ENCODE measurements around the gene SLC2A5.

The SLC2A5 gene

DNA sequence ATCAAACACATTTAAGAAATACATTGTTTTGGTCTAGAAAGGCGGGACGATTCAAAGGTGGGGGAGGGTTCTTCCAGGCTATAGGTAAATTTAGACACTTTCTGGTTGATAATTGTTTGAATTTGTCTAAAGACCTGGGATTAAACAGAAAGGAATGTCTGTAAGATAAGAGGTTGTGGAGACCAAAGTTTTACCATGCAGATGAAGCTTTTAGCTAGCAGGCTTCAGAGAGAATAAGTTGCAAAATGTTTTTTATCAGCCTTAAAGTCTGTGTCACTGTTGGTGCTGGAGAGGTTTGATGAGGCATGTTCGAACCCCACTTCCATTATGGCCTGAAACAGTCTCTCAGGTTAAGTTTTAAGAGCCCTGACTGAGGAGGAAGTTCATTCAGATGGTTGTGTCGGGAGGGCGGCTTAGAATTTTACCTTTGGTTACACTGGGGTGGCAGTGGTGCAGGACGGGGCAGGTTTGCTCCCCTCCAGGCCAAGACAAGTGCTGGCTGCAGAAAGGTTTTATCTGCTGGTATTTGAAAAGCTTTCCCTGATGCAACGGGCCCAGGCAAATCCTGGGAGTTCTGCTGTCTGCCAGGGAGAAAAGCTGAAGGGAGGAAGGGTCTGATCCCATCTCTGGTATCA is 16.0 kb upstream of the SLC2A5 start:
- peak overlapping the region; percentile 57 for H3K27ac ChIP-seq (replicated peaks)

DNA sequence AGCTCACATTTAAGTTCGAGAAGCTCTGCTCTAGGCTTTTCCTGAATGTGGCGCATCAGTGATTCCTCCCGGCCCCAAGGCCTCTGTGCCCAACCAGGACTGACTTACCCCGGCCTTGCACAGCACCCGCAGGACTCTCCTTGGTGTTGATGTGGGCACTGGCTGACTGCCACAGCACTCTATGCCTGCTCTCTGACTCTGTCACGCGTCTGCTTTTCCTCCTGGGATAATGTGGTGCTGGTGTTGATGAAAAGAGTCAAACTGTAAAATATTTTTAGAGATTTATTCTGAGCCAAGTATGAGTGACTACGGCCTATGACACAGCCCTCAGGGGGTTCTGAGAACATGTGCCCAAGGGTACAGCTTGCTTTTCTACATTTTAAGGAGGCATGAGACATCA is 15.5 kb upstream of the SLC2A5 start:
- Histone ChIP-seq H3K27me3 (ENCODE audit: insufficient read depth, poor library complexity, severe bottlenecking) (no peaks in the 10 kb centered on the region), H3K27ac (replicated peaks) (peak overlapping the region; percentile 57), H3K4me3 (replicated peaks; ENCODE audit: insufficient read depth, low read length) (no peak overlapping the region)
- TF ChIP-seq POLR2AphosphoS5 (IDR thresholded peaks at IDR 0.05; ENCODE audit: low read depth) (no peak), GABPA (IDR thresholded peaks at IDR 0.05; ENCODE audit: low read depth) (no peak), SPI1 (IDR thresholded peaks at IDR 0.05; ENCODE audit: borderline replicate concordance, low read depth) (no peak)
- TF ChIP-seq, protein P1, sequence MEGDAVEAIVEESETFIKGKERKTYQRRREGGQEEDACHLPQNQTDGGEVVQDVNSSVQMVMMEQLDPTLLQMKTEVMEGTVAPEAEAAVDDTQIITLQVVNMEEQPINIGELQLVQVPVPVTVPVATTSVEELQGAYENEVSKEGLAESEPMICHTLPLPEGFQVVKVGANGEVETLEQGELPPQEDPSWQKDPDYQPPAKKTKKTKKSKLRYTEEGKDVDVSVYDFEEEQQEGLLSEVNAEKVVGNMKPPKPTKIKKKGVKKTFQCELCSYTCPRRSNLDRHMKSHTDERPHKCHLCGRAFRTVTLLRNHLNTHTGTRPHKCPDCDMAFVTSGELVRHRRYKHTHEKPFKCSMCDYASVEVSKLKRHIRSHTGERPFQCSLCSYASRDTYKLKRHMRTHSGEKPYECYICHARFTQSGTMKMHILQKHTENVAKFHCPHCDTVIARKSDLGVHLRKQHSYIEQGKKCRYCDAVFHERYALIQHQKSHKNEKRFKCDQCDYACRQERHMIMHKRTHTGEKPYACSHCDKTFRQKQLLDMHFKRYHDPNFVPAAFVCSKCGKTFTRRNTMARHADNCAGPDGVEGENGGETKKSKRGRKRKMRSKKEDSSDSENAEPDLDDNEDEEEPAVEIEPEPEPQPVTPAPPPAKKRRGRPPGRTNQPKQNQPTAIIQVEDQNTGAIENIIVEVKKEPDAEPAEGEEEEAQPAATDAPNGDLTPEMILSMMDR (IDR thresholded peaks at IDR 0.05; ENCODE audit: insufficient read depth, low read length): no peak
- TF ChIP-seq, protein P2, sequence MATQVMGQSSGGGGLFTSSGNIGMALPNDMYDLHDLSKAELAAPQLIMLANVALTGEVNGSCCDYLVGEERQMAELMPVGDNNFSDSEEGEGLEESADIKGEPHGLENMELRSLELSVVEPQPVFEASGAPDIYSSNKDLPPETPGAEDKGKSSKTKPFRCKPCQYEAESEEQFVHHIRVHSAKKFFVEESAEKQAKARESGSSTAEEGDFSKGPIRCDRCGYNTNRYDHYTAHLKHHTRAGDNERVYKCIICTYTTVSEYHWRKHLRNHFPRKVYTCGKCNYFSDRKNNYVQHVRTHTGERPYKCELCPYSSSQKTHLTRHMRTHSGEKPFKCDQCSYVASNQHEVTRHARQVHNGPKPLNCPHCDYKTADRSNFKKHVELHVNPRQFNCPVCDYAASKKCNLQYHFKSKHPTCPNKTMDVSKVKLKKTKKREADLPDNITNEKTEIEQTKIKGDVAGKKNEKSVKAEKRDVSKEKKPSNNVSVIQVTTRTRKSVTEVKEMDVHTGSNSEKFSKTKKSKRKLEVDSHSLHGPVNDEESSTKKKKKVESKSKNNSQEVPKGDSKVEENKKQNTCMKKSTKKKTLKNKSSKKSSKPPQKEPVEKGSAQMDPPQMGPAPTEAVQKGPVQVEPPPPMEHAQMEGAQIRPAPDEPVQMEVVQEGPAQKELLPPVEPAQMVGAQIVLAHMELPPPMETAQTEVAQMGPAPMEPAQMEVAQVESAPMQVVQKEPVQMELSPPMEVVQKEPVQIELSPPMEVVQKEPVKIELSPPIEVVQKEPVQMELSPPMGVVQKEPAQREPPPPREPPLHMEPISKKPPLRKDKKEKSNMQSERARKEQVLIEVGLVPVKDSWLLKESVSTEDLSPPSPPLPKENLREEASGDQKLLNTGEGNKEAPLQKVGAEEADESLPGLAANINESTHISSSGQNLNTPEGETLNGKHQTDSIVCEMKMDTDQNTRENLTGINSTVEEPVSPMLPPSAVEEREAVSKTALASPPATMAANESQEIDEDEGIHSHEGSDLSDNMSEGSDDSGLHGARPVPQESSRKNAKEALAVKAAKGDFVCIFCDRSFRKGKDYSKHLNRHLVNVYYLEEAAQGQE (IDR thresholded peaks at IDR 0.05; ENCODE audit: insufficient replicate concordance, low read depth): no peak
- DNase-seq (ENCODE audit: low read depth in 1 of 2, low spot score in 1 of 2): no peak

More for the DNA sequence above, 16.0 kb upstream of the SLC2A5 start:
- Histone ChIP-seq H3K4me3 (replicated peaks; ENCODE audit: insufficient read depth, low read length) (no peak overlapping the region), H3K27me3 (ENCODE audit: insufficient read depth, poor library complexity, severe bottlenecking) (no peaks in the 10 kb centered on the region)
- TF ChIP-seq, protein P1 (IDR thresholded peaks at IDR 0.05; ENCODE audit: insufficient read depth, low read length): no peak
- TF ChIP-seq, protein P2 (IDR thresholded peaks at IDR 0.05; ENCODE audit: insufficient replicate concordance, low read depth): no peak
- no peak for TF ChIP-seq POLR2AphosphoS5 (IDR thresholded peaks at IDR 0.05; ENCODE audit: low read depth)
- no peak for TF ChIP-seq SPI1 (IDR thresholded peaks at IDR 0.05; ENCODE audit: borderline replicate concordance, low read depth)
- TF ChIP-seq GABPA (IDR thresholded peaks at IDR 0.05; ENCODE audit: low read depth): no peak
- peak in 1 of 2 experiments; percentile 21 for DNase-seq (ENCODE audit: low read depth in 1 of 2, low spot score in 1 of 2)

DNA sequence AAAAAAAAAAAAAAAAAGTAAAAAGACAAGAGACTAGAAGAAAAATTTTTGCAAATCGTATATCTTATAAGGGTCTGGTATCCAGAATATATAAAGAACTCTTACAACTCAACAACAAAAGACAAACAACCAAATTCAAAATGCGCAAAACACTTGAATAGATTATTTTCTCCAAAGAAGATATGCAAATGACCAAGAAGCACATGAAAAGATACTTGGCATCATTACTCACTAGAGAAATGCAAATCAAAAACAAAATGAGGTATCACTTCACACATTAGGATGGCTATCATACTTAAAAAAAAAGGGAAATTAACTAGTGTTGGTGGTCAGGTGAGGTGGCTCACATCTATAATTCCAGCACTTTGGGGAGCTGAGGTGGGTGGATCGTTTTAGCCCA is 12.0 kb upstream of the SLC2A5 start:
- no peak for DNase-seq (ENCODE audit: low read depth in 1 of 2, low spot score in 1 of 2)

More for the DNA sequence above, 12.0 kb upstream of the SLC2A5 start:
- Histone ChIP-seq H3K27me3 (ENCODE audit: insufficient read depth, poor library complexity, severe bottlenecking) (no peaks in the 10 kb centered on the region), H3K4me3 (replicated peaks; ENCODE audit: insufficient read depth, low read length) (no peak overlapping the region), H3K27ac (replicated peaks) (peak overlapping the region; percentile 85; the same call in 1 of the 2 replicates)
- TF ChIP-seq, protein P1 (IDR thresholded peaks at IDR 0.05; ENCODE audit: insufficient read depth, low read length): no peak
- no peak for TF ChIP-seq POLR2AphosphoS5 (IDR thresholded peaks at IDR 0.05; ENCODE audit: low read depth)
- TF ChIP-seq GABPA (IDR thresholded peaks at IDR 0.05; ENCODE audit: low read depth): no peak
- TF ChIP-seq, protein P2 (IDR thresholded peaks at IDR 0.05; ENCODE audit: insufficient replicate concordance, low read depth): no peak
- no peak for TF ChIP-seq SPI1 (IDR thresholded peaks at IDR 0.05; ENCODE audit: borderline replicate concordance, low read depth)

Measured in HL-60 (cell line).